SK-N-SH (cell line): Measurements from ENCODE around the gene GOLT1A. TPM values are rescaled to one million over a fixed set of nuclear protein-coding genes. Genes with fewer than 3 reads are reported as not detected.

Source experiments
- CTCF ChIA-PET: fragments of 300-600, 350-600 bp; formaldehyde crosslinking; extraction: SDS; loops from one replicate; lab custom pipeline; 2021; lab: Yijun Ruan, JAX
- POLR2A ChIA-PET: fragments of 350-600 bp; sonication (Branson Sonifier 250); formaldehyde crosslinking; extraction: SDS; loops from one replicate; lab custom pipeline; 2020; ENCODE audit warnings: antibody characterized with exemption, inconsistent platforms; lab: Yijun Ruan, JAX
- DNase-seq: peaks from one replicate; pipeline ENCODE4 v3.0.0; 2012
- H2AFZ ChIP-seq: fragments of 200-600 bp; sonication (generic); 2 replicates; pipeline ENCODE4 v1.8.1; 2016; ENCODE audit warnings: antibody characterized with exemption, mild to moderate bottlenecking, low read depth
- H3F3A ChIP-seq: fragments of 200-600 bp; sonication (generic); replicated peaks from 2 replicates; pipeline ENCODE3; 2016; ENCODE audit warnings: antibody characterized with exemption, mild to moderate bottlenecking; ENCODE audit not compliant: insufficient read depth
- H3K27ac ChIP-seq, 2 experiments: fragments of 200-500 bp in 1 of 2; fragments of 200-600 bp in 1 of 2; sonication (Bioruptor generic) in 1 of 2; sonication (generic), shearing (Covaris generic) in 1 of 2; 2 replicates each; pipeline versions ENCODE4 v1.5.1 to v1.6.1; 2014 to 2016; ENCODE audit warnings: low read depth in 2 of 2, inconsistent platforms in 1 of 2, low read length in 1 of 2, mild to moderate bottlenecking in 1 of 2, mixed read lengths in 1 of 2
- H3K27me3 ChIP-seq: fragments of 200-600 bp; sonication (generic), shearing (Covaris generic); 2 replicates; pipeline ENCODE4 v1.6.1; 2016; ENCODE audit warnings: mixed run types; ENCODE audit not compliant: insufficient read depth
- H3K36me3 ChIP-seq, 2 experiments: fragments of 200-500 bp in 1 of 2; fragments of 200-600 bp in 1 of 2; sonication (Bioruptor generic) in 1 of 2; sonication (generic) in 1 of 2; replicated peaks in 1 of 2; 2 replicates each; pipeline versions ENCODE3 to v1.5.1; 2014 to 2016; ENCODE audit warnings: low read length in 1 of 2, mild to moderate bottlenecking in 1 of 2; ENCODE audit not compliant: insufficient read depth in 2 of 2, control insufficient read depth in 1 of 2
- H3K4me1 ChIP-seq, 2 experiments: fragments of 200-500 bp in 1 of 2; fragments of 200-600 bp in 1 of 2; sonication (Bioruptor generic) in 1 of 2; sonication (generic), shearing (Covaris generic) in 1 of 2; 2 replicates each; pipeline versions ENCODE4 v1.5.1 to v1.6.1; 2014 to 2016; ENCODE audit warnings: low read depth in 1 of 2, low read length in 1 of 2, mixed run types in 1 of 2; ENCODE audit not compliant: insufficient read depth in 2 of 2, control insufficient read depth in 1 of 2
- H3K4me2 ChIP-seq: fragments of 200-600 bp; sonication (generic), shearing (Covaris generic); 2 replicates; pipeline ENCODE4 v1.6.1; 2017; ENCODE audit warnings: mixed run types
- H3K4me3 ChIP-seq, 2 experiments: fragments of 200-500 bp in 1 of 2; fragments of 200-600 bp in 1 of 2; sonication (Bioruptor generic) in 1 of 2; sonication (generic), shearing (Covaris generic) in 1 of 2; 2 replicates each; pipeline versions ENCODE4 v1.5.1 to v1.8.1; 2014 to 2016; ENCODE audit warnings: low read depth in 2 of 2, inconsistent platforms in 1 of 2, low read length in 1 of 2, mild to moderate bottlenecking in 1 of 2, mixed read lengths in 1 of 2, moderate library complexity in 1 of 2
- H3K79me2 ChIP-seq: fragments of 200-600 bp; sonication (generic); 2 replicates; pipeline ENCODE4 v1.8.1; 2017; ENCODE audit warnings: mild to moderate bottlenecking; ENCODE audit not compliant: insufficient read depth
- H3K9ac ChIP-seq: fragments of 200-600 bp; sonication (generic); 2 replicates; pipeline ENCODE4 v1.6.1; 2017; ENCODE audit warnings: mixed run types
- H3K9me2 ChIP-seq: fragments of 200-600 bp; sonication (generic); 2 replicates; pipeline ENCODE4 v1.6.1; 2017; ENCODE audit warnings: mixed run types
- H3K9me3 ChIP-seq: fragments of 200-600 bp; sonication (generic); 2 replicates; pipeline ENCODE4 v1.6.1; 2017; ENCODE audit warnings: mixed run types, mild to moderate bottlenecking, moderate library complexity
- H4K20me1 ChIP-seq: fragments of 200-600 bp; sonication (generic); 2 replicates; pipeline ENCODE4 v1.6.1; 2017; ENCODE audit warnings: mild to moderate bottlenecking, mixed run types; ENCODE audit not compliant: insufficient read depth
- CHD2 ChIP-seq: fragments of 150-350 bp; IDR thresholded peaks from 2 replicates; pipeline ENCODE4 v1.6.1; 2018; ENCODE audit warnings: low read length; ENCODE audit not compliant: partially characterized antibody
- EP300 ChIP-seq, 2 experiments: IDR thresholded peaks; 2 replicates each; pipeline versions ENCODE4 v1.4.0 to v1.6.1; 2012; ENCODE audit warnings: borderline replicate concordance in 1 of 2, low read depth in 1 of 2, low read length in 1 of 2
- EZH2phosphoT487 ChIP-seq: fragments of 200-600 bp; sonication (generic); IDR thresholded peaks from 2 replicates; pipeline ENCODE4 v1.6.1; 2017; ENCODE audit warnings: low read depth, mixed run types, mild to moderate bottlenecking, antibody characterized with exemption, moderate library complexity, borderline replicate concordance
- FOSL2 ChIP-seq: IDR thresholded peaks from 2 replicates; pipeline ENCODE4 v1.4.0; 2012; ENCODE audit warnings: low read depth, mild to moderate bottlenecking, moderate library complexity, borderline replicate concordance
- FOXJ3 ChIP-seq: sonication (generic); formaldehyde crosslinking; IDR thresholded peaks from 2 replicates; pipeline ENCODE4 v1.5.1; 2020; ENCODE audit warnings: mild to moderate bottlenecking, missing genetic modification reagents
- JUND ChIP-seq: IDR thresholded peaks from 2 replicates; pipeline ENCODE4 v1.4.0; 2012
- MXI1 ChIP-seq: IDR thresholded peaks from 2 replicates; pipeline ENCODE4 v1.6.1; 2012; ENCODE audit warnings: mild to moderate bottlenecking, low read depth, low read length, improper control_type of control experiment
- NFIC ChIP-seq: IDR thresholded peaks from 2 replicates; pipeline ENCODE4 v1.4.0; 2012; ENCODE audit warnings: borderline replicate concordance
- POLR2AphosphoS5 ChIP-seq: IDR thresholded peaks from 2 replicates; pipeline ENCODE4 v1.6.1; 2012; ENCODE audit warnings: low read depth, low read length
- RAD21 ChIP-seq: IDR thresholded peaks from 2 replicates; pipeline ENCODE4 v1.6.1; 2012; ENCODE audit warnings: mild to moderate bottlenecking, low read length
- TCF12 ChIP-seq: IDR thresholded peaks from 2 replicates; pipeline ENCODE4 v1.4.0; 2012
- TEAD4 ChIP-seq: IDR thresholded peaks from 2 replicates; pipeline ENCODE4 v1.4.0; 2012; ENCODE audit warnings: mild to moderate bottlenecking, borderline replicate concordance; ENCODE audit not compliant: insufficient read depth
- WGBS: methylation state at CpG from one replicate; pipeline ENCODE4 v1.1.6; 2017; ENCODE audit warnings: low lambda C conversion rate; 5-methylcytosine and 5-hydroxymethylcytosine counted together
- polyA plus RNA-seq, 3 experiments: library from polyadenylated mRNA; depleted of rRNA; stranded (reverse); fragments of >200 nt; gene quantifications; 2 replicates each; pipeline ENCODE4 v1.2.3, GENCODE V29; 2012
- TF ChIP-seq, protein P1 (sequence below): IDR thresholded peaks from 2 replicates; pipeline ENCODE4 v1.4.0; 2012; ENCODE audit warnings: low read depth
- TF ChIP-seq, protein P2 (sequence below): fragments of 150-350 bp; IDR thresholded peaks from 2 replicates; pipeline ENCODE4 v1.6.1; 2017; ENCODE audit warnings: antibody characterized with exemption, low read length, low read depth, borderline replicate concordance
- TF ChIP-seq, protein P3 (sequence below): IDR thresholded peaks from 2 replicates; pipeline ENCODE4 v1.6.1; 2012; ENCODE audit warnings: mild to moderate bottlenecking, low read depth, low read length, moderate library complexity
- TF ChIP-seq, protein P4 (sequence below): IDR thresholded peaks from 2 replicates; pipeline ENCODE4 v1.4.0; 2012; ENCODE audit warnings: low read depth, borderline replicate concordance
- TF ChIP-seq, protein P5 (sequence below): IDR thresholded peaks from 2 replicates; pipeline ENCODE4; 2012
- TF ChIP-seq, protein P6 (sequence below): fragments of 150-350 bp; IDR thresholded peaks from 2 replicates; pipeline ENCODE4 v1.6.1; 2016; ENCODE audit warnings: mild to moderate bottlenecking, low read depth, low read length

The GOLT1A gene
- polyA plus RNA-seq, 1 of the 3 experiments (the other 2 are of a cell fraction), result not detected

DNA sequence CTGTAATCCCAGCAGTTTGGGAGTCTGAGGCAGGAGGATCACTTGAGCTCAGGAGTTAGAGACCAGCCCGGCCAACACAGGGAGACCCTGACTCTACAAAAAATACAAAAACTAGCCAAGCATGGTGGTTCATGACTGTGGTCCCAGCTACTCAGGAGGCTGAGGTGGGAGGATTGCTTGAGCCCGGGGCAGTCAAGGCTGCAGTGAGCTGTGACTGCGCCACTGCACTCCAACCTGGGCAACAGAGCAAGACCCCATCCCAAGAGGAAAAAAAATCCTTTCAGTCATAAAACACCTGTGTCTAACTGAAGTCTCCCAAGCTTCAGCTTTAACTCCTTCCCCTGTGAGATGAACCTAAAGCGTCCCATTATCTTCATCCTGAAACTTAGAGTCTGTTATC is 33.1 kb upstream of the GOLT1A start:
- H4K20me1 ChIP-seq, result no peaks in the 10 kb centered on the region
- H3K9ac ChIP-seq, result no peak overlapping the region
- H3F3A ChIP-seq, result no peaks in the 10 kb centered on the region
- 70% methylated on average over 2 of the region's 4 CpGs for WGBS
- H3K4me3 ChIP-seq, result no peak overlapping the region
- ChIA-PET CTCF (interaction anchor here (1.2 to 3.9 kb wide), 3 partner anchors 84 to 117 kb away, joined by 4 to 17 read pairs (median 7); partner anchors contain the start of gene PLEKHA6), POLR2A (no interaction called here)
- no peak for TF ChIP-seq EZH2phosphoT487
- TF ChIP-seq JUND, result no peak
- TF ChIP-seq EP300 (IDR thresholded peaks at IDR 0.05; ENCODE audit: borderline replicate concordance in 1 of 2, low read depth in 1 of 2, low read length in 1 of 2), result no peak
- TF ChIP-seq FOSL2, result no peak
- no peak for TF ChIP-seq FOXJ3 (CRISPR knock-in tag)
- TF ChIP-seq, protein P1, sequence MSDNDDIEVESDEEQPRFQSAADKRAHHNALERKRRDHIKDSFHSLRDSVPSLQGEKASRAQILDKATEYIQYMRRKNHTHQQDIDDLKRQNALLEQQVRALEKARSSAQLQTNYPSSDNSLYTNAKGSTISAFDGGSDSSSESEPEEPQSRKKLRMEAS, result no peak
- H3K27me3 ChIP-seq, result no peaks in the 10 kb centered on the region; the same call in 1 of the 2 replicates
- no peak overlapping the region for H2AFZ ChIP-seq
- no peak for DNase-seq
- no peaks in the 10 kb centered on the region for H3K36me3 ChIP-seq
- no peaks in the 10 kb centered on the region for H3K9me3 ChIP-seq
- no peaks in the 10 kb centered on the region for H3K79me2 ChIP-seq
- no peaks in the 10 kb centered on the region for H3K4me1 ChIP-seq
- no peak overlapping the region for H3K4me2 ChIP-seq
- H3K9me2 ChIP-seq, result no peaks in the 10 kb centered on the region
- H3K27ac ChIP-seq, result no peak overlapping the region

DNA sequence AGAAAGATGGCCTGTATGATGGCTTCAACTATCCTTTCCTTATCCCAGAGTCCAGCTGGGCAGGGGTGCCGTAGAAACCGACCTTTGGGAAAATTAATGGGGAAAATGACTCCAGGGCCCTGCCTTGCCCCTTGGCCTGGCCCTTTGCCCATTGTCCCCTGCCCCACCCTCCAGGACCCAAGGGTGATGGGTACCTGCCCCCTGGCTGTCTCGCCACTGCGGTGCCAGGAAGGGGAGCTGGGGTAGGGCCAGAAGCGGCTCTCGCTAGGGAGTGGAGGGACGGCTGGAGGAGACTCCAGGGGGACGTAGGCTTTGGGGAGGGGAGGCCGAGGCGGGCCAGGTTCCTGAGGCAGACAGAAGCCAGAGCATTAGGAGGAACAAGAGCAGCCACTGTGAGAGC is 29.1 kb upstream of the GOLT1A start:
- CTCF ChIA-PET, result interaction anchor here (1.1 to 1.3 kb wide), 4 partner anchors 36 to 121 kb away, joined by 3 to 4 read pairs (median 3); no protein-coding TSS in a partner anchor
- H3K4me3 ChIP-seq, result no peak overlapping the region

More for the DNA sequence above, 29.1 kb upstream of the GOLT1A start:
- Histone ChIP-seq H4K20me1 (no peaks in the 10 kb centered on the region), H3F3A (no peaks in the 10 kb centered on the region), H3K27ac (no peak overlapping the region), H3K4me2 (no peak overlapping the region), H3K36me3 (peaks cover 0 to 3% of the 10 kb centered on the region in 2 experiments), H3K9me3 (no peaks in the 10 kb centered on the region), H2AFZ (no peak overlapping the region), H3K9ac (no peak overlapping the region), H3K27me3 (no peaks in the 10 kb centered on the region), H3K9me2 (no peaks in the 10 kb centered on the region), H3K79me2 (no peaks in the 10 kb centered on the region), H3K4me1 (no peaks in the 10 kb centered on the region)
- POLR2A ChIA-PET, result no interaction called here
- DNase-seq, result no peak
- TF ChIP-seq POLR2AphosphoS5 (no peak), RAD21 (no peak), NFIC (no peak), TCF12 (no peak), TEAD4 (no peak), CHD2 (no peak), FOXJ3 (CRISPR knock-in tag) (no peak), MXI1 (no peak)
- TF ChIP-seq, protein P2, sequence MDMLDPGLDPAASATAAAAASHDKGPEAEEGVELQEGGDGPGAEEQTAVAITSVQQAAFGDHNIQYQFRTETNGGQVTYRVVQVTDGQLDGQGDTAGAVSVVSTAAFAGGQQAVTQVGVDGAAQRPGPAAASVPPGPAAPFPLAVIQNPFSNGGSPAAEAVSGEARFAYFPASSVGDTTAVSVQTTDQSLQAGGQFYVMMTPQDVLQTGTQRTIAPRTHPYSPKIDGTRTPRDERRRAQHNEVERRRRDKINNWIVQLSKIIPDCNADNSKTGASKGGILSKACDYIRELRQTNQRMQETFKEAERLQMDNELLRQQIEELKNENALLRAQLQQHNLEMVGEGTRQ, result no peak
- TF ChIP-seq, protein P3, sequence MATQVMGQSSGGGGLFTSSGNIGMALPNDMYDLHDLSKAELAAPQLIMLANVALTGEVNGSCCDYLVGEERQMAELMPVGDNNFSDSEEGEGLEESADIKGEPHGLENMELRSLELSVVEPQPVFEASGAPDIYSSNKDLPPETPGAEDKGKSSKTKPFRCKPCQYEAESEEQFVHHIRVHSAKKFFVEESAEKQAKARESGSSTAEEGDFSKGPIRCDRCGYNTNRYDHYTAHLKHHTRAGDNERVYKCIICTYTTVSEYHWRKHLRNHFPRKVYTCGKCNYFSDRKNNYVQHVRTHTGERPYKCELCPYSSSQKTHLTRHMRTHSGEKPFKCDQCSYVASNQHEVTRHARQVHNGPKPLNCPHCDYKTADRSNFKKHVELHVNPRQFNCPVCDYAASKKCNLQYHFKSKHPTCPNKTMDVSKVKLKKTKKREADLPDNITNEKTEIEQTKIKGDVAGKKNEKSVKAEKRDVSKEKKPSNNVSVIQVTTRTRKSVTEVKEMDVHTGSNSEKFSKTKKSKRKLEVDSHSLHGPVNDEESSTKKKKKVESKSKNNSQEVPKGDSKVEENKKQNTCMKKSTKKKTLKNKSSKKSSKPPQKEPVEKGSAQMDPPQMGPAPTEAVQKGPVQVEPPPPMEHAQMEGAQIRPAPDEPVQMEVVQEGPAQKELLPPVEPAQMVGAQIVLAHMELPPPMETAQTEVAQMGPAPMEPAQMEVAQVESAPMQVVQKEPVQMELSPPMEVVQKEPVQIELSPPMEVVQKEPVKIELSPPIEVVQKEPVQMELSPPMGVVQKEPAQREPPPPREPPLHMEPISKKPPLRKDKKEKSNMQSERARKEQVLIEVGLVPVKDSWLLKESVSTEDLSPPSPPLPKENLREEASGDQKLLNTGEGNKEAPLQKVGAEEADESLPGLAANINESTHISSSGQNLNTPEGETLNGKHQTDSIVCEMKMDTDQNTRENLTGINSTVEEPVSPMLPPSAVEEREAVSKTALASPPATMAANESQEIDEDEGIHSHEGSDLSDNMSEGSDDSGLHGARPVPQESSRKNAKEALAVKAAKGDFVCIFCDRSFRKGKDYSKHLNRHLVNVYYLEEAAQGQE, result no peak
- TF ChIP-seq, protein P4, sequence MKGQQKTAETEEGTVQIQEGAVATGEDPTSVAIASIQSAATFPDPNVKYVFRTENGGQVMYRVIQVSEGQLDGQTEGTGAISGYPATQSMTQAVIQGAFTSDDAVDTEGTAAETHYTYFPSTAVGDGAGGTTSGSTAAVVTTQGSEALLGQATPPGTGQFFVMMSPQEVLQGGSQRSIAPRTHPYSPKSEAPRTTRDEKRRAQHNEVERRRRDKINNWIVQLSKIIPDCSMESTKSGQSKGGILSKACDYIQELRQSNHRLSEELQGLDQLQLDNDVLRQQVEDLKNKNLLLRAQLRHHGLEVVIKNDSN, result no peak
- TF ChIP-seq, protein P5, sequence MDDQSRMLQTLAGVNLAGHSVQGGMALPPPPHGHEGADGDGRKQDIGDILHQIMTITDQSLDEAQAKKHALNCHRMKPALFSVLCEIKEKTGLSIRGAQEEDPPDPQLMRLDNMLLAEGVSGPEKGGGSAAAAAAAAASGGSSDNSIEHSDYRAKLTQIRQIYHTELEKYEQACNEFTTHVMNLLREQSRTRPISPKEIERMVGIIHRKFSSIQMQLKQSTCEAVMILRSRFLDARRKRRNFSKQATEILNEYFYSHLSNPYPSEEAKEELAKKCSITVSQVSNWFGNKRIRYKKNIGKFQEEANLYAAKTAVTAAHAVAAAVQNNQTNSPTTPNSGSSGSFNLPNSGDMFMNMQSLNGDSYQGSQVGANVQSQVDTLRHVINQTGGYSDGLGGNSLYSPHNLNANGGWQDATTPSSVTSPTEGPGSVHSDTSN, result no peak
- TF ChIP-seq, protein P6, sequence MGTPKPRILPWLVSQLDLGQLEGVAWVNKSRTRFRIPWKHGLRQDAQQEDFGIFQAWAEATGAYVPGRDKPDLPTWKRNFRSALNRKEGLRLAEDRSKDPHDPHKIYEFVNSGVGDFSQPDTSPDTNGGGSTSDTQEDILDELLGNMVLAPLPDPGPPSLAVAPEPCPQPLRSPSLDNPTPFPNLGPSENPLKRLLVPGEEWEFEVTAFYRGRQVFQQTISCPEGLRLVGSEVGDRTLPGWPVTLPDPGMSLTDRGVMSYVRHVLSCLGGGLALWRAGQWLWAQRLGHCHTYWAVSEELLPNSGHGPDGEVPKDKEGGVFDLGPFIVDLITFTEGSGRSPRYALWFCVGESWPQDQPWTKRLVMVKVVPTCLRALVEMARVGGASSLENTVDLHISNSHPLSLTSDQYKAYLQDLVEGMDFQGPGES, result no peak
- WGBS, result 69% methylated on average over 8 of the region's 10 CpGs
